Measurements from ENCODE around the gene NDUFAF7. TPM values are rescaled to one million over a fixed set of nuclear protein-coding genes. Genes with fewer than 3 reads are reported as not detected.
A peak's percentile ranks its signal among the peaks of the same experiment; 100 is the strongest.

NDUFAF7 gene
- total and polyA plus RNA-seq, 9 of the 15 experiments (the other 6 are each of a cell fraction or from before 2014, with no cell fraction given) = 14.9 to 41.6 (median 23.9) TPM

DNA sequence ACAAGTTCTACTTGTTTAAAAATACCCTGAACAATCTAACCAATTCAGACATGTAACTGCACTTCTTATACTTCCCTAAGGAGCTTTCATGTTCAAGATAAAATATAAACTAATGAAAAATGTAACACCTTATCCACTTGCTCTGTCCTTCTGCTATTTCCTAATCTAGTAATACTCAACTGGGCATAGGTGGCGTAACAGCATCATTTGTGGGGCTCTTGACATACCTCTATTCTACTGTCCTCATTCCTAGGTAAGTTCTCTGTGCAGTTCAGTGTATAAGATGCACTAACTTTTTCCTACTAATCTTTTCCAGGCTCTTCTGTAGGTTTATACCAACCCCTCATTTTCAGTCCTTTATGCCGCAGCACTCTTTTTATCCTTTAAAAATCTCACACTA, 56.5 kb downstream of the NDUFAF7 start:
- in situ Hi-C loops (cut with MboI) = no loop called here
- H3K4me2 ChIP-seq (ENCODE audit: insufficient read depth, low read length) = no peak overlapping the region
- ChIA-PET POLR2A (no interaction called here), CTCF (ENCODE audit: low intra/inter-chr PET ratio) (no interaction called here)
- DNase-seq (ENCODE audit: extremely low read depth in 1 of 4, low spot score in 3 of 4) = peak in 1 of 4 experiments; percentile 5
- no TSS peak for BruUV-seq (replicated peaks)
- H3K36me3 ChIP-seq (ENCODE audit: control insufficient read depth, insufficient read depth, low read length) = peaks cover 31% of the 10 kb centered on the region
- H4K20me1 ChIP-seq (replicated peaks; ENCODE audit: control insufficient read depth, insufficient read depth, low read length) = no peaks in the 10 kb centered on the region
- H3K79me2 ChIP-seq (ENCODE audit: control insufficient read depth, insufficient read depth, low read length) = no peaks in the 10 kb centered on the region
- H3K9me1 ChIP-seq (ENCODE audit: control insufficient read depth, insufficient read depth, low read length) = no peaks in the 10 kb centered on the region
- no peak overlapping the region for H2AFZ ChIP-seq (ENCODE audit: low read depth, low read length)
- WGBS (ENCODE audit: insufficient coverage, low coverage, missing lambda C conversion rate) = 92% methylated on average over 2 of the region's 2 CpGs
- H3K4me1 ChIP-seq (replicated peaks in 1 of 2; ENCODE audit: control insufficient read depth in 2 of 2, insufficient read depth in 2 of 2, low read length in 2 of 2) = no peaks in the 10 kb centered on the region
- no peak overlapping the region for H3K27ac ChIP-seq (ENCODE audit: extremely low read depth, low read depth, low read length)
- H3K4me3 ChIP-seq = no peak overlapping the region
- H3K9me3 ChIP-seq (replicated peaks; ENCODE audit: control insufficient read depth, insufficient read depth, low read depth, low read length) = no peaks in the 10 kb centered on the region
- intact Hi-C loops (cut with micrococcal nuclease) = no loop called here
- TF ChIP-seq, protein P1, sequence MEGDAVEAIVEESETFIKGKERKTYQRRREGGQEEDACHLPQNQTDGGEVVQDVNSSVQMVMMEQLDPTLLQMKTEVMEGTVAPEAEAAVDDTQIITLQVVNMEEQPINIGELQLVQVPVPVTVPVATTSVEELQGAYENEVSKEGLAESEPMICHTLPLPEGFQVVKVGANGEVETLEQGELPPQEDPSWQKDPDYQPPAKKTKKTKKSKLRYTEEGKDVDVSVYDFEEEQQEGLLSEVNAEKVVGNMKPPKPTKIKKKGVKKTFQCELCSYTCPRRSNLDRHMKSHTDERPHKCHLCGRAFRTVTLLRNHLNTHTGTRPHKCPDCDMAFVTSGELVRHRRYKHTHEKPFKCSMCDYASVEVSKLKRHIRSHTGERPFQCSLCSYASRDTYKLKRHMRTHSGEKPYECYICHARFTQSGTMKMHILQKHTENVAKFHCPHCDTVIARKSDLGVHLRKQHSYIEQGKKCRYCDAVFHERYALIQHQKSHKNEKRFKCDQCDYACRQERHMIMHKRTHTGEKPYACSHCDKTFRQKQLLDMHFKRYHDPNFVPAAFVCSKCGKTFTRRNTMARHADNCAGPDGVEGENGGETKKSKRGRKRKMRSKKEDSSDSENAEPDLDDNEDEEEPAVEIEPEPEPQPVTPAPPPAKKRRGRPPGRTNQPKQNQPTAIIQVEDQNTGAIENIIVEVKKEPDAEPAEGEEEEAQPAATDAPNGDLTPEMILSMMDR (IDR thresholded peaks at IDR 0.05 in 2 of 3, conservative IDR thresholded peaks at IDR 0.05 in 1 of 3; ENCODE audit: insufficient read depth in 2 of 3, low read depth in 1 of 3, low read length in 3 of 3) = peak in 1 of 3 experiments; percentile 38; a peak in 2 of 6 replicates
- TF ChIP-seq TAF9B (IDR thresholded peaks at IDR 0.05; ENCODE audit: partially characterized antibody) = no peak
- TF ChIP-seq, protein P2, sequence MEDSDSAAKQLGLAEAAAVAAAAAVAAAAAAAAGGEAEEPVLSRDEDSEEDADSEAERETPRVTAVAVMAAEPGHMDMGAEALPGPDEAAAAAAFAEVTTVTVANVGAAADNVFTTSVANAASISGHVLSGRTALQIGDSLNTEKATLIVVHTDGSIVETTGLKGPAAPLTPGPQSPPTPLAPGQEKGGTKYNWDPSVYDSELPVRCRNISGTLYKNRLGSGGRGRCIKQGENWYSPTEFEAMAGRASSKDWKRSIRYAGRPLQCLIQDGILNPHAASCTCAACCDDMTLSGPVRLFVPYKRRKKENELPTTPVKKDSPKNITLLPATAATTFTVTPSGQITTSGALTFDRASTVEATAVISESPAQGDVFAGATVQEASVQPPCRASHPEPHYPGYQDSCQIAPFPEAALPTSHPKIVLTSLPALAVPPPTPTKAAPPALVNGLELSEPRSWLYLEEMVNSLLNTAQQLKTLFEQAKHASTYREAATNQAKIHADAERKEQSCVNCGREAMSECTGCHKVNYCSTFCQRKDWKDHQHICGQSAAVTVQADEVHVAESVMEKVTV (CRISPR knock-in tag; IDR thresholded peaks at IDR 0.05) = 0 out of 2 replicates have a peak, but pooled peaks have one; percentile 33
- no peak for TF ChIP-seq HNRNPUL1 (IDR thresholded peaks at IDR 0.05; ENCODE audit: low read length)
- TF ChIP-seq TCFL5 (CRISPR knock-in tag; conservative IDR thresholded peaks at IDR 0.05) = no peak
- TF ChIP-seq FUS (optimal IDR thresholded peaks at IDR 0.05; ENCODE audit: low read depth, low read length) = no peak
- TF ChIP-seq HNRNPLL (IDR thresholded peaks at IDR 0.05; ENCODE audit: low read depth, low read length, poor library complexity, severe bottlenecking) = no peak
- peak; percentile 33 to 48; a peak in 3 of 4 replicates for TF ChIP-seq RAD21 (CRISPR knock-in tag; conservative IDR thresholded peaks at IDR 0.05 in 1 of 2, IDR thresholded peaks at IDR 0.05 in 1 of 2)
- no peak for TF ChIP-seq ZNF146 (CRISPR knock-in tag; IDR thresholded peaks at IDR 0.05; ENCODE audit: unreplicated experiment)
- no peak for TF ChIP-seq NR2F6 (CRISPR knock-in tag; IDR thresholded peaks at IDR 0.05)
- no peak overlapping the region for H3K9ac ChIP-seq (ENCODE audit: insufficient read depth in 1 of 2, low read depth in 2 of 2, low read length in 2 of 2)
- FAIRE-seq = peak; percentile 51
- peak; percentile 62 for ATAC-seq
- no peaks in the 10 kb centered on the region for H3K27me3 ChIP-seq (ENCODE audit: control insufficient read depth in 2 of 2, insufficient read depth in 2 of 2, low read length in 2 of 2)

Measured in K562 (cell line).